OCI-LY7 (cell line): ENCODE measurements around the gene RSBN1L. TPM values are rescaled to one million over a fixed set of nuclear protein-coding genes. Genes with fewer than 3 reads are reported as not detected.
"Not testable (repeated sequence)": the region's sequence is repeated elsewhere in the genome, so short reads cannot be mapped to it uniquely, and the experiment has no call there.

Experiments used
- BruUV-seq: library from RNA; stranded (reverse); fragments of 400-500 nt; replicated peaks from 2 replicates; lab custom pipeline; 2021; lab: Mats Ljungman, UMichigan
- CTCF ChIA-PET: fragments of 300-600 bp; sonication (Branson Sonifier 250); formaldehyde crosslinking; loops from one replicate; lab custom pipeline; 2022; ENCODE audit warnings: antibody characterized with exemption; ENCODE audit not compliant: unreplicated experiment; lab: Charles Lee
- POLR2A ChIA-PET: fragments of 300-600 bp; sonication (Branson Sonifier 250); formaldehyde crosslinking; loops from one replicate; lab custom pipeline; 2022; ENCODE audit warnings: antibody characterized with exemption; lab: Charles Lee
- DNase-seq: peaks from one replicate; pipeline ENCODE4 v3.0.0-alpha.2; 2015; ENCODE audit warnings: low spot score
- H2AFZ ChIP-seq: fragments of 200-600 bp; sonication (generic), shearing (Covaris generic); 2 replicates; pipeline ENCODE4 v1.6.1; 2014; ENCODE audit warnings: mild to moderate bottlenecking, antibody characterized with exemption, low read length, moderate library complexity
- H3K27ac ChIP-seq: fragments of 200-600 bp; sonication (generic); 2 replicates; pipeline ENCODE4 v1.5.1; 2014; ENCODE audit warnings: mixed run types, low read depth, mild to moderate bottlenecking, moderate library complexity, low read length, inconsistent platforms; ENCODE audit not compliant: poor library complexity, severe bottlenecking
- H3K36me3 ChIP-seq: fragments of 200-600 bp; sonication (generic); 2 replicates; pipeline ENCODE4 v1.6.1; 2014; ENCODE audit warnings: mild to moderate bottlenecking, antibody characterized with exemption, low read length, moderate library complexity, mixed read lengths; ENCODE audit not compliant: insufficient read depth
- H3K4me1 ChIP-seq: fragments of 200-600 bp; sonication (generic); 2 replicates; pipeline ENCODE4 v1.5.1; 2014; ENCODE audit warnings: mild to moderate bottlenecking, low read length; ENCODE audit not compliant: insufficient read depth, poor library complexity, severe bottlenecking
- H3K4me2 ChIP-seq: fragments of 200-600 bp; sonication (generic); 2 replicates; pipeline ENCODE4 v1.6.1; 2014; ENCODE audit warnings: mild to moderate bottlenecking, low read length
- H3K4me3 ChIP-seq: fragments of 200-600 bp; sonication (generic); 2 replicates; pipeline ENCODE4 v1.5.1; 2014; ENCODE audit warnings: mild to moderate bottlenecking, low read depth, low read length; ENCODE audit not compliant: poor library complexity, severe bottlenecking
- H3K79me2 ChIP-seq: fragments of 200-600 bp; sonication (generic); 2 replicates; pipeline ENCODE4 v1.6.1; 2016; ENCODE audit warnings: low read depth, mild to moderate bottlenecking, low read length, moderate library complexity, mixed read lengths; ENCODE audit not compliant: insufficient read depth
- H3K9me2 ChIP-seq: fragments of 200-600 bp; sonication (generic); 2 replicates; pipeline ENCODE4 v1.6.1; 2016; ENCODE audit warnings: mild to moderate bottlenecking, low read length, mixed read lengths; ENCODE audit not compliant: insufficient read depth
- H3K9me3 ChIP-seq: fragments of 200-600 bp; sonication (generic); 2 replicates; pipeline ENCODE4 v1.6.1; 2014; ENCODE audit warnings: mild to moderate bottlenecking, mixed run types, low read length, mixed read lengths
- H4K20me1 ChIP-seq: fragments of 200-600 bp; sonication (generic); 2 replicates; pipeline ENCODE4 v1.6.1; 2014; ENCODE audit warnings: mild to moderate bottlenecking, antibody characterized with exemption, low read length, moderate library complexity, mixed read lengths; ENCODE audit not compliant: insufficient read depth
- CTCF ChIP-seq: fragments of 200-600 bp; sonication (generic); conservative IDR thresholded peaks from 2 replicates; pipeline ENCODE4 v1.5.1; 2014; ENCODE audit warnings: mild to moderate bottlenecking, antibody characterized with exemption, low read length, moderate library complexity, mixed read lengths
- EZH2phosphoT487 ChIP-seq: fragments of 200-600 bp; sonication (generic); IDR thresholded peaks from 2 replicates; pipeline ENCODE4 v1.6.1; 2018; ENCODE audit warnings: low read depth, borderline replicate concordance, mild to moderate bottlenecking, mixed run types, antibody characterized with exemption, low read length, moderate library complexity, mixed read lengths
- intact Hi-C: fragments of 100-400 bp; cut with micrococcal nuclease; formaldehyde crosslinking; loops from one replicate; pipeline ENCODE4 v1.10.0; 2022; ENCODE audit not compliant: unreplicated experiment
- total RNA-seq, 2 experiments: library from RNA; depleted of rRNA in 1 of 2; stranded (reverse); fragments of >200 nt in 1 of 2; shearing (Covaris generic) in 1 of 2; gene quantifications; 2 replicates each; pipeline ENCODE4 v1.2.3, GENCODE V29; 2014 to 2022

RSBN1L gene
- total RNA-seq, 2 experiments from 2014 or later, result 23.3 to 30.4 TPM

GRCh38 chr7:77649716-77650349, 46.4 kb upstream of the RSBN1L start:
- no peak overlapping the region for H3K4me3 ChIP-seq
- H4K20me1 ChIP-seq, result no peaks in the 10 kb centered on the region
- CTCF ChIA-PET, result no interaction called here
- TF ChIP-seq EZH2phosphoT487, result no peak
- TF ChIP-seq CTCF, result no peak
- DNase-seq, result no peak
- no peaks in the 10 kb centered on the region for H3K79me2 ChIP-seq
- H3K36me3 ChIP-seq, result no peaks in the 10 kb centered on the region
- no peaks in the 10 kb centered on the region for H3K4me1 ChIP-seq
- intact Hi-C loops, result loop anchor here (10.0 kb wide), 1 partner anchor 575 kb away; no protein-coding TSS in a partner anchor
- BruUV-seq, result no TSS peak
- H3K9me3 ChIP-seq, result no peaks in the 10 kb centered on the region
- H2AFZ ChIP-seq, result no peak overlapping the region
- POLR2A ChIA-PET, result interaction anchor here (1.0 to 1.1 kb wide), 2 partner anchors 21 to 489 kb away, joined by 3 to 4 read pairs; no protein-coding TSS in a partner anchor
- H3K4me2 ChIP-seq, result no peak overlapping the region
- no peaks in the 10 kb centered on the region for H3K9me2 ChIP-seq
- no peak overlapping the region for H3K27ac ChIP-seq

GRCh38 chr7:77651575-77652162, 44.6 kb upstream of the RSBN1L start:
- no peaks in the 10 kb centered on the region for H3K9me2 ChIP-seq
- no peaks in the 10 kb centered on the region for H3K36me3 ChIP-seq
- H3K4me1 ChIP-seq, result no peaks in the 10 kb centered on the region
- no peaks in the 10 kb centered on the region for H3K9me3 ChIP-seq
- DNase-seq, result peak; percentile 58
- BruUV-seq, result no TSS peak
- H4K20me1 ChIP-seq, result no peaks in the 10 kb centered on the region
- no peak overlapping the region for H3K4me2 ChIP-seq
- no peak overlapping the region for H3K4me3 ChIP-seq
- H2AFZ ChIP-seq, result no peak overlapping the region; the same call in 1 of the 2 replicates
- CTCF ChIA-PET, result interaction anchor here (0.8 kb wide), 1 partner anchor 20 kb away, joined by 3 read pairs; no protein-coding TSS in a partner anchor
- no peak for TF ChIP-seq EZH2phosphoT487
- peak; percentile 93 for TF ChIP-seq CTCF
- POLR2A ChIA-PET, result interaction anchor here (0.7 to 1.6 kb wide), 8 partner anchors 9 to 393 kb away, joined by 3 to 8 read pairs (median 3); no protein-coding TSS in a partner anchor
- no peaks in the 10 kb centered on the region for H3K79me2 ChIP-seq
- intact Hi-C loops, result loop anchor here (10.0 kb wide), 1 partner anchor 573 kb away; no protein-coding TSS in a partner anchor
- H3K27ac ChIP-seq, result no peak overlapping the region

- H3K36me3 ChIP-seq, DNase-seq, H3K4me3 ChIP-seq, H3K79me2 ChIP-seq, CTCF ChIA-PET, H4K20me1 ChIP-seq, H2AFZ ChIP-seq, H3K9me3 ChIP-seq, H3K27ac ChIP-seq, BruUV-seq, H3K4me2 ChIP-seq, H3K4me1 ChIP-seq, H3K9me2 ChIP-seq: not testable (repeated sequence)
- POLR2A ChIA-PET, result interaction anchor here (0.6 to 1.1 kb wide), 2 partner anchors 392 to 452 kb away, joined by 3 read pairs; no protein-coding TSS in a partner anchor
- intact Hi-C loops, result loop anchor here (10.0 kb wide), 1 partner anchor 572 kb away; no protein-coding TSS in a partner anchor
These were observed 43.4 kb upstream of the RSBN1L start for GRCh38 chr7:77652826-77653225.
